ENCODE measurements around the gene PDE7B. TPM values are rescaled to one million over a fixed set of nuclear protein-coding genes. Genes with fewer than 3 reads are reported as not detected.

The PDE7B gene
- total and polyA plus RNA-seq, 2 donors (not counting 1 experiment from before 2014, with no cell fraction given): 7.9 to 21.5 TPM

GRCh38 chr6:136060052-136060451 is 208.6 kb downstream of the PDE7B start:
- H3K36me3 ChIP-seq (ENCODE audit: control insufficient read depth, insufficient read depth, low read length): no peaks in the 10 kb centered on the region
- H3K27ac ChIP-seq (ENCODE audit: insufficient read depth, low read length): no peak overlapping the region
- DNase-seq (ENCODE audit: low read depth in 2 of 2): no peak
- no peak overlapping the region for H3K4me3 ChIP-seq (replicated peaks in 1 of 4; ENCODE audit: control extremely low read depth in 1 of 4, insufficient read depth in 1 of 4, low read depth in 3 of 4, low read length in 4 of 4)
- H3K9me3 ChIP-seq (ENCODE audit: control insufficient read depth, insufficient read depth, low read depth, low read length): no peaks in the 10 kb centered on the region
- H4K20me1 ChIP-seq (ENCODE audit: control insufficient read depth, extremely low read depth, insufficient read depth, low read length): no peaks in the 10 kb centered on the region
- H3K9ac ChIP-seq (ENCODE audit: insufficient read depth, low read length): no peak overlapping the region
- H3K4me1 ChIP-seq (ENCODE audit: control insufficient read depth, extremely low read depth, insufficient read depth, low read length): peaks cover 3% of the 10 kb centered on the region
- no peak overlapping the region for H2AFZ ChIP-seq (ENCODE audit: low read length)
- no peaks in the 10 kb centered on the region for H3K27me3 ChIP-seq (ENCODE audit: control insufficient read depth, insufficient read depth, low read length)
- no peak for TF ChIP-seq CTCF (conservative IDR thresholded peaks at IDR 0.05 in 1 of 2, IDR thresholded peaks at IDR 0.05 in 1 of 2; ENCODE audit: low read depth in 1 of 2, low read length in 2 of 2)
- no peak for TF ChIP-seq EZH2 (IDR thresholded peaks at IDR 0.05; ENCODE audit: low read length, missing control alignments)
- peaks cover 2% of the 10 kb centered on the region for H3K79me2 ChIP-seq (ENCODE audit: control insufficient read depth, insufficient read depth, low read length)
- H3K4me2 ChIP-seq (ENCODE audit: extremely low read depth, insufficient read depth, low read length): no peak overlapping the region

GRCh38 chr6:136060759-136061158 is 209.3 kb downstream of the PDE7B start:
- Histone ChIP-seq H3K27ac (ENCODE audit: insufficient read depth, low read length) (no peak overlapping the region), H3K9ac (ENCODE audit: insufficient read depth, low read length) (no peak overlapping the region), H3K36me3 (ENCODE audit: control insufficient read depth, insufficient read depth, low read length) (no peaks in the 10 kb centered on the region), H4K20me1 (ENCODE audit: control insufficient read depth, extremely low read depth, insufficient read depth, low read length) (no peaks in the 10 kb centered on the region), H3K4me3 (replicated peaks in 1 of 4; ENCODE audit: control extremely low read depth in 1 of 4, insufficient read depth in 1 of 4, low read depth in 3 of 4, low read length in 4 of 4) (no peak overlapping the region), H3K9me3 (ENCODE audit: control insufficient read depth, insufficient read depth, low read depth, low read length) (no peaks in the 10 kb centered on the region), H3K79me2 (ENCODE audit: control insufficient read depth, insufficient read depth, low read length) (peaks cover 2% of the 10 kb centered on the region), H3K4me1 (ENCODE audit: control insufficient read depth, extremely low read depth, insufficient read depth, low read length) (peaks cover 3% of the 10 kb centered on the region), H2AFZ (ENCODE audit: low read length) (no peak overlapping the region), H3K27me3 (ENCODE audit: control insufficient read depth, insufficient read depth, low read length) (no peaks in the 10 kb centered on the region), H3K4me2 (ENCODE audit: extremely low read depth, insufficient read depth, low read length) (no peak overlapping the region)
- TF ChIP-seq EZH2 (IDR thresholded peaks at IDR 0.05; ENCODE audit: low read length, missing control alignments): no peak
- no peak for TF ChIP-seq CTCF (conservative IDR thresholded peaks at IDR 0.05 in 1 of 2, IDR thresholded peaks at IDR 0.05 in 1 of 2; ENCODE audit: low read depth in 1 of 2, low read length in 2 of 2)
- no peak for DNase-seq (ENCODE audit: low read depth in 2 of 2)

- TF ChIP-seq CTCF (conservative IDR thresholded peaks at IDR 0.05 in 1 of 2, IDR thresholded peaks at IDR 0.05 in 1 of 2; ENCODE audit: low read depth in 1 of 2, low read length in 2 of 2) (no peak), EZH2 (IDR thresholded peaks at IDR 0.05; ENCODE audit: low read length, missing control alignments) (no peak)
- Histone ChIP-seq H4K20me1 (ENCODE audit: control insufficient read depth, extremely low read depth, insufficient read depth, low read length) (no peaks in the 10 kb centered on the region), H3K79me2 (ENCODE audit: control insufficient read depth, insufficient read depth, low read length) (peaks cover 2% of the 10 kb centered on the region), H3K9ac (ENCODE audit: insufficient read depth, low read length) (no peak overlapping the region), H3K4me1 (ENCODE audit: control insufficient read depth, extremely low read depth, insufficient read depth, low read length) (peaks cover 3% of the 10 kb centered on the region), H3K27ac (ENCODE audit: insufficient read depth, low read length) (no peak overlapping the region), H3K9me3 (ENCODE audit: control insufficient read depth, insufficient read depth, low read depth, low read length) (no peaks in the 10 kb centered on the region), H3K4me3 (replicated peaks in 1 of 4; ENCODE audit: control extremely low read depth in 1 of 4, insufficient read depth in 1 of 4, low read depth in 3 of 4, low read length in 4 of 4) (no peak overlapping the region), H3K4me2 (ENCODE audit: extremely low read depth, insufficient read depth, low read length) (no peak overlapping the region), H3K36me3 (ENCODE audit: control insufficient read depth, insufficient read depth, low read length) (no peaks in the 10 kb centered on the region), H2AFZ (ENCODE audit: low read length) (no peak overlapping the region), H3K27me3 (ENCODE audit: control insufficient read depth, insufficient read depth, low read length) (no peaks in the 10 kb centered on the region)
- no peak for DNase-seq (ENCODE audit: low read depth in 2 of 2)
These were observed 210.2 kb downstream of the PDE7B start for GRCh38 chr6:136061701-136062100.

Data from fibroblast of lung (primary cell).